ENCODE data around the gene PXN. TPM values are rescaled to one million over a fixed set of nuclear protein-coding genes. Genes with fewer than 3 reads are reported as not detected.

PXN gene
- total and polyA plus RNA-seq, 4 donors = 6.0 to 13.1 (median 12.3) TPM

DNA sequence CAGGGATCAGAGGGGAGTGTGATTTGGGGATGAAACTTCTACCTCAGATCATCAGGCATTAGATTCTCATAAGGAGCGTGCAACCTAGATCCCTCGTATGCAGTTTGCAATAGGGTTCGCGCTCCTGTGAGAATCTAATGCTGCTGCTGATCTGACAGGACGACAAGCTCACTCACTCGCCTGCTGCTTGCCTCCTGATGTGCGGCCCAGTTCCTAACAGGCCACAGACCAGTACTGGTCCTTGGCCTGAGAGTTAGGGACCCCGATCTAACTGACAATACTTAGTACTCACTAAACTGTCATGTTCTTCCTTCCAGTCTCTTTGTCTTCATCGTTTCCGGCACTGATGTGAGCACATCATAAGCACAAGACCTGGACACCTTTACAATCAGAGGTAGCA lies 59.3 kb downstream of the PXN start:
- H3K9me3 ChIP-seq (ENCODE audit: control insufficient read depth in 4 of 4, low read length in 3 of 4) = no peaks in the 10 kb centered on the region
- H3K9ac ChIP-seq (ENCODE audit: low read depth in 1 of 2, low read length in 2 of 2) = no peak overlapping the region
- no peaks in the 10 kb centered on the region for H3K27me3 ChIP-seq (ENCODE audit: control insufficient read depth in 4 of 4, insufficient read depth in 4 of 4, low read length in 3 of 4)
- 98% methylated on average over 10 of the region's 10 CpGs for WGBS
- peaks cover 0 to 12% (median 10%) of the 10 kb centered on the region in 4 donors for H3K4me1 ChIP-seq (ENCODE audit: control insufficient read depth in 4 of 4, insufficient read depth in 4 of 4, low read length in 3 of 4)
- H3K4me3 ChIP-seq (ENCODE audit: low read depth in 1 of 3, low read length in 3 of 3) = no peak overlapping the region
- no peak overlapping the region for H3K27ac ChIP-seq (ENCODE audit: low read depth in 1 of 2, low read length in 2 of 2)
- DNase-seq (ENCODE audit: low spot score) = no peak
- peaks cover 3 to 14% (median 7%) of the 10 kb centered on the region in 4 donors for H3K36me3 ChIP-seq (ENCODE audit: control insufficient read depth in 4 of 4, insufficient read depth in 3 of 4, low read depth in 1 of 4, low read length in 3 of 4)
- TF ChIP-seq, protein P1, sequence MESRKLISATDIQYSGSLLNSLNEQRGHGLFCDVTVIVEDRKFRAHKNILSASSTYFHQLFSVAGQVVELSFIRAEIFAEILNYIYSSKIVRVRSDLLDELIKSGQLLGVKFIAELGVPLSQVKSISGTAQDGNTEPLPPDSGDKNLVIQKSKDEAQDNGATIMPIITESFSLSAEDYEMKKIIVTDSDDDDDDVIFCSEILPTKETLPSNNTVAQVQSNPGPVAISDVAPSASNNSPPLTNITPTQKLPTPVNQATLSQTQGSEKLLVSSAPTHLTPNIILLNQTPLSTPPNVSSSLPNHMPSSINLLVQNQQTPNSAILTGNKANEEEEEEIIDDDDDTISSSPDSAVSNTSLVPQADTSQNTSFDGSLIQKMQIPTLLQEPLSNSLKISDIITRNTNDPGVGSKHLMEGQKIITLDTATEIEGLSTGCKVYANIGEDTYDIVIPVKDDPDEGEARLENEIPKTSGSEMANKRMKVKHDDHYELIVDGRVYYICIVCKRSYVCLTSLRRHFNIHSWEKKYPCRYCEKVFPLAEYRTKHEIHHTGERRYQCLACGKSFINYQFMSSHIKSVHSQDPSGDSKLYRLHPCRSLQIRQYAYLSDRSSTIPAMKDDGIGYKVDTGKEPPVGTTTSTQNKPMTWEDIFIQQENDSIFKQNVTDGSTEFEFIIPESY (IDR thresholded peaks at IDR 0.05) = no peak
- TF ChIP-seq FOXA1 (IDR thresholded peaks at IDR 0.05) = no peak
- no peak for TF ChIP-seq HNF4A (conservative IDR thresholded peaks at IDR 0.05)
- TF ChIP-seq EGR1 (IDR thresholded peaks at IDR 0.05; ENCODE audit: low read depth in 2 of 2) = no peak
- TF ChIP-seq HNF4G (IDR thresholded peaks at IDR 0.05) = no peak
- no peak for TF ChIP-seq SP1 (IDR thresholded peaks at IDR 0.05)
- no peak for TF ChIP-seq JUND (IDR thresholded peaks at IDR 0.05)

DNA sequence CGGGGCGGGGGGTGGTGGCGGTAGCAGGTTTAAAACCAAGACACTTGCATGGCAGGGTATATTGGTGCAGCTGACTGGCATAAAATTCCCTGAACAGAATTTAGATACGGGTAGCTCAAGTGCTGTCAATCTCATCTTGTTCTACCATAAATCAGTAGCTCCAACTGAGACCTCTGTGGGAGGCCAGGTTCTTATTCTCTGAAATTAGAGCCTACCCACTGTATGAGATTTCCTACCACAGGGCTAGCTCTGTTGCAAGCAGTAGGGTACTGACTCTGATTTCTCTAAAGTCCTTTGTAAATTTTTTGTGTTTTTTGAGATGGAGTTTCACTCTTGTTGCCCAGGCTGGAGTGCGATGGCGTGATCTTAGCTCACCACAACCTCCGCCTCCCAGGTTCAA lies 61.4 kb downstream of the PXN start:
- Histone ChIP-seq H3K4me3 (ENCODE audit: low read depth in 1 of 3, low read length in 3 of 3) (no peak overlapping the region), H3K27me3 (ENCODE audit: control insufficient read depth in 4 of 4, insufficient read depth in 4 of 4, low read length in 3 of 4) (no peaks in the 10 kb centered on the region), H3K4me1 (ENCODE audit: control insufficient read depth in 4 of 4, insufficient read depth in 4 of 4, low read length in 3 of 4) (peaks cover 2 to 25% (median 19%) of the 10 kb centered on the region in 4 donors), H3K9ac (ENCODE audit: low read depth in 1 of 2, low read length in 2 of 2) (no peak overlapping the region), H3K9me3 (ENCODE audit: control insufficient read depth in 4 of 4, low read length in 3 of 4) (no peaks in the 10 kb centered on the region), H3K36me3 (ENCODE audit: control insufficient read depth in 4 of 4, insufficient read depth in 3 of 4, low read depth in 1 of 4, low read length in 3 of 4) (peaks cover 0 to 9% (median 4%) of the 10 kb centered on the region in 4 donors), H3K27ac (ENCODE audit: low read depth in 1 of 2, low read length in 2 of 2) (no peak overlapping the region)
- WGBS = 97% methylated on average over 7 of the region's 7 CpGs
- TF ChIP-seq, protein P2, sequence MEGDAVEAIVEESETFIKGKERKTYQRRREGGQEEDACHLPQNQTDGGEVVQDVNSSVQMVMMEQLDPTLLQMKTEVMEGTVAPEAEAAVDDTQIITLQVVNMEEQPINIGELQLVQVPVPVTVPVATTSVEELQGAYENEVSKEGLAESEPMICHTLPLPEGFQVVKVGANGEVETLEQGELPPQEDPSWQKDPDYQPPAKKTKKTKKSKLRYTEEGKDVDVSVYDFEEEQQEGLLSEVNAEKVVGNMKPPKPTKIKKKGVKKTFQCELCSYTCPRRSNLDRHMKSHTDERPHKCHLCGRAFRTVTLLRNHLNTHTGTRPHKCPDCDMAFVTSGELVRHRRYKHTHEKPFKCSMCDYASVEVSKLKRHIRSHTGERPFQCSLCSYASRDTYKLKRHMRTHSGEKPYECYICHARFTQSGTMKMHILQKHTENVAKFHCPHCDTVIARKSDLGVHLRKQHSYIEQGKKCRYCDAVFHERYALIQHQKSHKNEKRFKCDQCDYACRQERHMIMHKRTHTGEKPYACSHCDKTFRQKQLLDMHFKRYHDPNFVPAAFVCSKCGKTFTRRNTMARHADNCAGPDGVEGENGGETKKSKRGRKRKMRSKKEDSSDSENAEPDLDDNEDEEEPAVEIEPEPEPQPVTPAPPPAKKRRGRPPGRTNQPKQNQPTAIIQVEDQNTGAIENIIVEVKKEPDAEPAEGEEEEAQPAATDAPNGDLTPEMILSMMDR (IDR thresholded peaks at IDR 0.05; ENCODE audit: low read depth, low read length, missing input control) = no peak
- no peak for DNase-seq (ENCODE audit: low spot score)

DNA sequence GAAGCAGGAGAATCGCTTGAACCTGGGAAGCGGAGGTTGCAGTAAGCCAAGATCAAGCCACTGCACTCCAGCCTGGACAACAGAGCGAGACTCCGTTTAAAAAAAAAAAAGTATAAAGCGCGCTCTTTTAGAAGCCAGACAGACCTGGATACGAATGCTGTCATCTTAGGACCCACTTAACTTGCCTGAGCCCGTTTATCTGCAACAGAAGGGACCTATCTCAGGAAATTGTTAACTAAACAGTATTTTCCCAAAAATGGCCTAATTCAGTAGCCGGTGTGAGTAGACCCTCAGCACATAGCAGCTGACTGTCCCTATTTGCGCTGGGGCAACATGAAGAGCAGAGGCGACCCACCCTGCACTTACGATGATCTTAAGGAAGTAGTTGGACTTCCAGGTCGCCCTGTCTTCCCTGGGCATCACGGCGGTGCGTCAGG lies 65.1 kb downstream of the PXN start:
- no peaks in the 10 kb centered on the region for H3K27me3 ChIP-seq (ENCODE audit: control insufficient read depth in 4 of 4, insufficient read depth in 4 of 4, low read length in 3 of 4)
- peaks cover 5 to 31% (median 31%) of the 10 kb centered on the region in 4 donors for H3K4me1 ChIP-seq (ENCODE audit: control insufficient read depth in 4 of 4, insufficient read depth in 4 of 4, low read length in 3 of 4)
- H3K4me3 ChIP-seq (ENCODE audit: low read depth in 1 of 3, low read length in 3 of 3) = peak overlapping the region; percentile 66 to 100 (median 83)
- H3K27ac ChIP-seq (ENCODE audit: low read depth in 1 of 2, low read length in 2 of 2) = peak overlapping the region; percentile 76 to 82
- H3K36me3 ChIP-seq (ENCODE audit: control insufficient read depth in 4 of 4, insufficient read depth in 3 of 4, low read depth in 1 of 4, low read length in 3 of 4) = peaks cover 5 to 37% (median 26%) of the 10 kb centered on the region in 4 donors
- 3% methylated on average over 16 of the region's 16 CpGs for WGBS
- TF ChIP-seq JUND (IDR thresholded peaks at IDR 0.05) (no peak), NR2F2 (IDR thresholded peaks at IDR 0.05) (no peak), GABPA (IDR thresholded peaks at IDR 0.05 in 1 of 2, conservative IDR thresholded peaks at IDR 0.05 in 1 of 2) (no peak), TAF1 (conservative IDR thresholded peaks at IDR 0.05) (no peak), RAD21 (IDR thresholded peaks at IDR 0.05) (no peak), SP1 (IDR thresholded peaks at IDR 0.05) (no peak), YY1 (IDR thresholded peaks at IDR 0.05) (no peak), FOXA2 (IDR thresholded peaks at IDR 0.05) (no peak)
- TF ChIP-seq, protein P3, sequence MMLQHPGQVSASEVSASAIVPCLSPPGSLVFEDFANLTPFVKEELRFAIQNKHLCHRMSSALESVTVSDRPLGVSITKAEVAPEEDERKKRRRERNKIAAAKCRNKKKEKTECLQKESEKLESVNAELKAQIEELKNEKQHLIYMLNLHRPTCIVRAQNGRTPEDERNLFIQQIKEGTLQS (IDR thresholded peaks at IDR 0.05) = no peak
- TF ChIP-seq, protein P4, sequence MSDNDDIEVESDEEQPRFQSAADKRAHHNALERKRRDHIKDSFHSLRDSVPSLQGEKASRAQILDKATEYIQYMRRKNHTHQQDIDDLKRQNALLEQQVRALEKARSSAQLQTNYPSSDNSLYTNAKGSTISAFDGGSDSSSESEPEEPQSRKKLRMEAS (IDR thresholded peaks at IDR 0.05) = no peak
- peak overlapping the region; percentile 42 to 100 for H3K9ac ChIP-seq (ENCODE audit: low read depth in 1 of 2, low read length in 2 of 2)
- no peaks in the 10 kb centered on the region for H3K9me3 ChIP-seq (ENCODE audit: control insufficient read depth in 4 of 4, low read length in 3 of 4)
- DNase-seq (ENCODE audit: low spot score) = no peak
